GM21528 (cell line): ENCODE results near the gene CLSTN2.

ENCODE experiments used
- ATAC-seq: cut with Tn5 transposase; IDR thresholded peaks from one replicate; pipeline ENCODE4 v1.9.1; 2021; ENCODE audit warnings: mild to moderate bottlenecking, moderate library complexity; ENCODE audit not compliant: unreplicated experiment, low FRiP score

Gene CLSTN2

DNA sequence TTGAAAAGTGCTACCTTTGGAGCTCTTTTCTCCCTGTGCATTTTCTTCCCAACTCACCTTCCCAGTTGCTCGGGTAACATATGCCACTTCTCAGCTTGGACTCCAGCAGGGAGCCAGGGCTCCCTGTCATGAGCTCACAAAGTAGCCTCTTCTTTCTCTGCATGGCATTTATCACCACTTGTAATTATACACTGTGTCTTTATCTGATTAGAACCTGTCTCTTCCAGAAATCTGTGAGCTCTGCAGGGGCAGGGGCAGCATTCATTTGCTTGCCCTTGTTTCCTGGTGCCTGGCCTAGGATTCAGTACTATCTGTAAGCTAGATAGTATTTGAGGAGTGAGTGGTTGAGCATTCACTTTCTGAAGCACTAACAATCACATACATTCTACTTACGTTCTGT lies 100.9 kb downstream of the CLSTN2 start:
- ATAC-seq = no peak

DNA sequence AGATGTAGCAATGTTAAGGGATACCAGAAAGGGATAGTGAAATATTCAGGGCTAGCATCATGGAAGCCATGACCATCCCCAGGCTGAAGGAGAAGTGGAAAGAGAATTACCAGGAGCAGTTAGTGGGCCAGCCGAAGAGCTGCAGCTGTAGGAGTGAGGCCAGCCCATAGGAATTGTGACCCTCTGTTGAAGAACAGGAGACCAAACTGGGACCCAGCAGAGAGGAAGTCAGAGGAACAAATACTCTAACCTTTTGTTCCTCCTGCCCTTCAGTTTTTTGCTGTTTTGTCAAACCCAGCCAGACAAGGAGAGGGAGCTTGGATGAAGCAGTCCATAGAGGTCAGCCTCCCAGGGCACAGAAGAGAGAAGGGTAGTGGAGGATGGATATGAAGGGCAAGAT lies 115.4 kb downstream of the CLSTN2 start:
- ATAC-seq = no peak

DNA sequence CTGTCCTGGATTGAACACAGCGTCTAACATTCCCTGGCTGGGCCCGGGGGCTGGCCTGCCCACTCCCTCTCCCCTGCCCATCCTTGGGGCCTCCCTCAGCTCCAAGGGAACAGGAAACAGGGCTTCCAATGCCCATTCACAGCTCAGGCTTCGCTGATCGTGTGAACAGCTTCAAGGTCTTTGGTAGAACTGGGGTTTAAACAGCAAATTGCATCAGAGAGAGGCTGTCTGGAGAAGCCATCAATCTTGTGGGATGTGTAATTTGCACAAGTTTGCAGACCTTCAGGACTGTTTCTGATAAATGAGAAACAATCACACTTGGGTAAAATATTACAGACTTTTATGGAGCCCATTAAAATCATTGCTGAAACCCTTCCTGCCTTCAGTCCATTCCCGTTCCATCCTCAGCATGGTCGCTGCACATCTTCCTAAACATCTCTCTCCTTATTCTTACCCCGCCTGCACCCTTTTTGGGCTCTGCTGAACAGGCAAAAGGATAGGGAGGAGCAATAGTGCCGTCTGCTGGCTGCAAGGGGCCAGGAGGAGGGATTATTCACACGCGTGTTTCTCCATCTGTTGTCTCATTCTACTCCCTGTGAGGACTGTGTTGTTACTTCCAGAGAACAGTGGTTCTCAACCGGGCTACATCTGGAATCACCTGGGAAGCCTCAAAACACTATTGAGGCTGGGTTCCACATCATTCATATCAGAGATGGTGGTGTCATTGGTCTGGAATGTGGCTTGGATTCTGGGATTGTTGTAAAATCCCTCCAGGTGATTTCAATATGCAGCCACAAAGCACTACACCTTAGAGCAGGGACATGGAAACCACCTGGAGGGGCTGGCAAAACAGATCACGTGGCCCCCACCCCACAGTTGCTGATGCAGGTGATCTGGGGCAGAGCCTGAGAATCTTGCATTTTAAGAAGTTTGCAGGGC lies 116.3 kb downstream of the CLSTN2 start:
- no peak for ATAC-seq

DNA sequence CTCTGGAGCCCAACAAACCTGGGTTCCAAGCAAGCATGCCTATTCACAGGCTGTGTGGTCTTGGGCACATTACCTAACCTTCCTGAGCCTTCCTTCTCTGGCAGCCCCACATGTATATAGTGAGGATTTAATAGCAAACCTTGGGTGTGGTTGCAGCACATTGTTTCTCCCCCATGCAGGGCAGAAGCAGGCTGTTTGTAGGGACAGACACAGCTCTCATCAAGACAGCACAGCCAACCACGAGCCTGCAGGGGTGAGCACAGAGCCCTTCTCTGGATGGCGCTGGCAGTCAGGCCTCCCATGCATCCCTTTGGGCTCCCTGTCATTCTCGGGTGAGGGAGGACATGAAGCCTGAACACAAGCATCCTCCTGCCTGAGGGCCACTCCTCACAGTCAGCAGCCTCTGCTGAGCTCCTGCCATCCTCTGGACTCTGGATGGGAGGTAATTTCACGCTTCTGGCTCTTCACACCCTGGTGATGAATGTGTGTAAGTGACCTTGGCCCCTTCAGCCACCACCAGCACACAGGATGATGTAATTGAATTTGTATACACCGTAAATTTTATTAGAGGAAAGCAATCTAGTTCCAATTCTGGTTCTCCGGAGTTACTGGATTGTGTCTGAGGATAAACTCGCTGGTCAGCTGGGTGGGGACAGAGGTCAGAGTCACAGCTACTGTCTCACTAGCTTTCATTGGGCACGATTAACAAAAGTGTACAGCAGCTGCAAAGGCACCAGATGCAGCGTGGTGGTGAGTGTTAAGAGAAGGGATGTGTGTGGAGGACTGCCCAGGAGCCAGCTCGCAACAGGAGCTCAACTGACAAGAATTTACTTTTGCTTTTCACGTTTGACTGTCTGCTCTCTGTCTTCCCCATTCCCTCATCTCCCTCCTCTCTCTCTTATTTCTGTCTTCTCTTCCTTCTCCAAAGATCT lies 118.1 kb downstream of the CLSTN2 start:
- ATAC-seq = no peak

DNA sequence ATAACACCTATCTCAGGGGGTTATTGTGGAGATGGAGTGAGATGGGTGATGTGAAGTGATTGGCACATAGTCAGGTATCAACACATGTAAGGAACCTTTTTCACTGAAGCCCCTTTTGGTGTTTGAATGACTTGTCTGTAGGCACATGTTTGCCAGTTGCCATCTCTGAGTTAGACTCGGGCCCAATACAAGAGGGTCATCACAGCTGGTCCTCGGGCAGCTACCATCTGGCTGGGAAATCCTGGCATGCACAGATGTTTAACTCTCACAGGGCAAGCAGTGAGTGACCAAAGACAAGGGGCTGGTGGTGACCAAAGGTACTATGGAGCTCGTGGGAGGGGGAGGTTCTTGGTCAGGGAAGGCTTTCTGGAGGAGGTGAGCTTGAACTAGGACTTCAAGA lies 118.8 kb downstream of the CLSTN2 start:
- ATAC-seq = no peak

DNA sequence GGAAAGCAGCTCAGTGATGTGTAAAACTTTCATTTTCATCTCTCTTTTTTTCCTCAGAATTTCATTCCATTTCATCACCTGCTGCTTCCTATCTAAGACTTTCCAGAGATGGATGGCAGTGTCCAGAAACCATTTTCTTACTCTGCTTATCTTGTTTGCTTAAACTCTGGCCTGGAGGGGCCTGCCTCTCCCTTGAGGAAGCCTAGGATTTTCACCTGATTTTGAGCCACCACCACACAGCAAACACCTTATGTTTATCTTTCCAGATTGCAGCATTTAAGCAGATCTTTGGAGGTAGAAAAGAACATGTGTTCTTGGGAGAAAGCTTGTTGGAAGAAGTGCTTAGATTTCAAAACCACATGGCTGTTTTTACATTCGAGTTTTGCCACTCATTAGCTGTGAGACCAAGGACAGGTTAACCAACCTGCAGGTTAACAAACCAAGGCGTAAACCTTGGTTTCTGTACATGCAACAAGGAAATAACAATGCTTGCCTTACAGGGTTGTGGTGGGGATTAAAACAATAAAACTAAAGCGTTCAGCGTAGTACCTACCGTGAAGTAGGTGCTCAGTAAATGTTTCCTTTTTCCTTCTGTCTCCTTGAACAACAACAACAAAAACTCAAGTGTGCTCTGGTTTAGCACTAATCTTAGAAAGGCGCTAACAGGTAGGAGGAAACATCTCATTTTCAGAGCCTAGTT lies 120.3 kb downstream of the CLSTN2 start:
- no peak for ATAC-seq

DNA sequence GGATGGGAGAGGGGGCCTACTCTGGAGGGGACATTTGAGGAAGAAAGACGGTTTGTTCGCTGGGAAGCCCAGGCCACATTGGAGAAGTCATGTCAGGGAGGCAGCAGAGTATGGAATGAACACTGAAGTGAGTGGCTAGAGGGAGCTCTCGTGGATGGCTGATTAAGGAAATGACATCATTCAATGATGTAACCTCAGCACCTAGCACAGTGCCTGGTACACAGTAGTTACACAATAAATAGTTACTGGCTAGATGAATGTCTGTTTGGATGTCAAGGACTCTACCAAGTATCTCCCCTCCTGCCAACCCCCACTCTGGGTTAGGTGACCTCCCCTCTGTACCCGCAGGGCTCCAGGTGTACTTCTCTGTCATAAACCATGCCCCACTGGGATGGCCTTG lies 121.1 kb downstream of the CLSTN2 start:
- ATAC-seq = no peak

DNA sequence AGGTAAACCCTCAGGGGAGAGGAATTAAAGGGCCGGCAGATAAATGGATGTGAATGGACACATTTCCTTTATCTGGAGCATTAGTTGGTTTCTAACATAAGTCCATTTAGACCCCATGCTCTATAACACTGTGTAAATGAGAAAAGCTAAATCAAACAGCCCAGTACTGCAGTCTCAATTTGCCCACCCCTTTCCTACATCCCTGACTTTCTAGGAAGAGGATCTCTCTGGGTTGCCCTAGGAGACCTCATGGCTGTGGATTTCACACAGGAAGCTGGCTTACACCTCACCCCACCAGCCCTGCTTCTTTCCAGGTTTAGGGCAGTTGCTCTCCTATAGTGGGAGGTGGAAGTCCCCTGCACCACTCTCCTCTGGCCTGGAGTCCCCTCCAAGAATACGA lies 126.2 kb downstream of the CLSTN2 start:
- ATAC-seq = no peak

DNA sequence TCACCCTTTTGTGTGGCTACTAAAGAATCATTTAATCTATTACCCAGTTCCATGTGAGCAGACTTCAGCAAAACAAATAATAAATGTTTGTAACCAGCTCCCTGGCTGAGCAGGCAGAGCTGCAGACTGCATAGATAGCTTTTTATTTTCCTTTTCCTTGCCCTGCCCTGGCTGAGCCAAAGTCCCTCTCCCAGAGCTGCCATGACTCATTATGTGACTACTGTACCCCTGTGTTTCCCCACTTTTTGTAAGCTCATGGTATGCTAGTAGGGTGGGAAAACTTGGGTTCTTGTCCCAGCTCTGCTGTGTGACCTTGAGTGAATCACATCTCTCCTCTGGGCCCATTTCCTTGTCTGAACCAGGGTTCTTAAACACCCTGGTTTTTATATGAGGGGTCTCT lies 127.5 kb downstream of the CLSTN2 start:
- no peak for ATAC-seq

DNA sequence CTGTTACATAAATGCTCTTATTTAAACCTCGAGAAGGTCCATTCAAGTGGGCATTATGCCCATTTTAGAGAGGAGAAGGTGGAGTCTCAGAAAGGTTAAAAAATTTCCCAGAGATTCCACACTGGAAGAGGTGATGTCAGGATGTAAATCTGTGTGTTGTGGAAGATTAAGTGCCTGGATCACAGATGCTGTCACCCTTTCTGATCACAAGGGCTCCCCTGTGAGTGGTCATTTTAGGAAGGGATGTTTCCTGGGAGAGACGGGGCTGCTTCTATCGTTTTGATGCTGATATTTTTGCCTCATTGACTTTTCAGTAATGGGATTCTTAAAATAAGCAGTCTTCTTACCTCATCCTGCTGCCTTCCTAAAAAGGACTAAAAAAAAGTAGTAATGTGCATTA lies 132.5 kb downstream of the CLSTN2 start:
- no peak for ATAC-seq

DNA sequence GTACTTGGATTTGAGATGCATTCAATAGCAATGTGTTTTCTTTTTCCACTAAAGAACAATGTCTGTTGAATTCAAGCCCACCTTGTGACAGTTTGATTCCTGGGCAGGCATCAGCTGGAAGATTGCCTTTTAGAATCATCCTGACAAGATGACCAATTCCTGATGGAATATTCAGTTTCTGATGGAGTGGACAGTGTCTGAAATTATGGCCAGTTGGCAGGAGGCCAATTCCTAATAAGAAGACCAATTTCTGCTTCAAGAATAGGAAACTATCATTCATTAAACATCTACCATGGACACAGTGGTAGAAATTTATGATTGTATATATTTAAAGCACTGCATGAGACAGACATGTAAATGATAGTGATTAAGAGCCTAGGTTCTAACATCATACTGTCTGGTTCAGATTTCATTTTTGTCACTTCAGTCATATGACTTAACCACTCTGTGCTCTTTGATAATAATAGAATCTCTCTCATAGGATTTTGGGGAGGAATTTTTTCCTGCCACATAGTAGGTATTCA lies 133.6 kb downstream of the CLSTN2 start:
- ATAC-seq = no peak

DNA sequence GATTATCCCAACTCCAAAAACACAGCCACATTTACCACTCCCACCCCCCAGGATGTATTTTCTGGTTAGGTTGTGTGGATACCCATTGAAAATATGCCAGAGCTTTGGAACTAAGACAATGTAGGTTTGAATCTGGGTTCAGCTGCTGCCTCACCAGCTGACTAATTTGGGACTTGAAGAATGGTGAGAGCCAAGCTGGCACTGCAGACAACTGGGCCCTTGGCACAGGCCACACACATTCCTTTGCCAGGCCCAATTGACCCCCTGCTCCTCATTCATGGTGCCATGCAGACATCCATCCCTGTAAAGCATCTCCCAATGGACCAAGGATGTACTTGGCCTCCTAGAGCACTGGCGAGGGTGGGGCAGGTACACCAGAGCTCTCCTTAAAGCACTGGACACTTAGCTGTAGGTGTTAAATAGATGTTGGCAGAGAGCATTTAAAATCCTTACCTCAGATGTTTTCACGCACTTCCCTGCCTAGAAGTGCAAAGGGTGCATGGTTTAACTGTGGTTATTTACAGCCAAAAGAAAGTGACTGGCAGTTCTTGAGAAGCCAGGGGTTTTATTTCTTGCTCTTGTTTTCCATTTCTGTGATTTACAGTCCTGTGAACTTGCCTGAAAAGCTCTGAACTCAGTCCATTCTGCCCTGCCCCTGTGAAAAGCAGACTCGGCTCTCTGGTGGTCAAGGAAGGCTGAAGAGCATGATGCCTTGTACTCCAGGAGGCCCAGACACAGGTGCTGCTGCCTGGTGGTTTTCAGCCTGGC lies 138.5 kb downstream of the CLSTN2 start:
- ATAC-seq = no peak

DNA sequence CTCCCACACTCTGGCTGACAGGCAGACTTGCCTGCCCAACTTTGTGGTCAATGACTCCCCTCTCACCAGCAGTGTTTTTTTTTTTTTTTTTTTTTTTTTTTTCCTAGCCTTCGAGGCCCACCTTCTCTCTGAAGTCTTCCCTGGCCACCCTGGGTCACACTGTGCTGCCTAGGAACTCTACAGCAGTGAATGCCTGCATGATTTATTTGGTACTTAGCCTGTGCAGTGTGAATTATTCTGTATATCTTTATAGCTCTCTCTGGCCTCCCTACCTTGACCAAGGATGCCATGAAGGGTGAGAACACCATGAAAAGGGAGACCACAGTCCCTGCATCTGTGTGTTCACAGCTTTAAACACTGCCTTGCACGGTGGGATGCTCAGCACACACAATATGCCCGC lies 141.6 kb downstream of the CLSTN2 start:
- no peak for ATAC-seq

DNA sequence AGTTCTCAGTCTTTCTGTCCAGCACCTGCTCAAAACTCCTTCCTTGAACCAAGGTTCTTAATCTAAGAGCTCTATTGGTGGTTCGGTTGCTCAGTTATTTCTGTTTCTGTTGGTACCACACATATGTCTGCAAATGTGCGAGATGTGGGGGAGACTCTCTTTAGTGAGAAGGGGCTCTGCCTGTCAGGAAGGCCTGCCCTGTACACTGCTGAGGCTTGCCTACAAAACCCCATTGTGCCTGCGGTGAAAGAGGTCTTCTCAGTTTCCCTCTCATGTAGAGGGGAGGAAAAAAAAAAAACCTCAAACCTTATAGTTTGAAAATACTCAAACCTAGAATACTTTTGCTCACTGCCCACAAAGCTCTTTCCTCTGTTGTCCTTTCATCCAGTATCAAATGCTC lies 142.4 kb downstream of the CLSTN2 start:
- ATAC-seq = no peak

DNA sequence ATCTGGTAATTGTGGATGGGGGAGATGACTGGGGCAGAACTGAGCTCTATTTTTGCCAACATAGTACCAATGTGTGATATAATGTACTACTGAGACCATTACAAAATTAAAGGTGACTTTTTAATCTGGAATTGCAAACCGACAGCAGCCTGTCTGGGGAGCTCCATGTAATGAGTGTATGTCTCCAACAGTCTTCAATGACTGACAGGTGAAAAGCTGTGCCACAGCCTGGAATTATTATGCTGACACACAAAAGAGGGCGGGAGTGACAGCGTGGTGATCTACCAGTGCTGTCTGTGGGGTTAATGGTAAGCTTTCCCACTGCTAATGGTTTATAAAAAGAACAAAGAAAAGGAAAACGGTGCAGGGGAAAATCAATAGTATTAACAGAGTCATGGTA lies 143.4 kb downstream of the CLSTN2 start:
- ATAC-seq = no peak

DNA sequence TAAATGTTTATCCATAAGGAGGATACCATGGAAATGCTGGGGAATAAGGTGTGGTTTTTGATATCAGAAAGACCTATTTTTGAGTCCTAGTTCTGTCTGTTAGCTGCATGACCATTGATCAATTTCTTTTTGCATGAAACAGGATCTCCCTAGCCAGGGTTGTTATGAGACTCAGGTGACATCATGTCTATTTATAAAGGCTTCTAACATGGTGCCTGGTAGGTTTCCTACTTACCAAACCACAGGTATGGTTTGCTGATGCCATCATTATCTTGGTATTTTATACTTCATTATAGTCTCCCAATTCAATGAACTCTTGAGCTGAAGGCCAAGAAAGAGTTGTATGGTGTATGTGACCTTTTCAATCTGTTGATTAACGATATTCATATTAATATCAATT lies 144.0 kb downstream of the CLSTN2 start:
- ATAC-seq = no peak

DNA sequence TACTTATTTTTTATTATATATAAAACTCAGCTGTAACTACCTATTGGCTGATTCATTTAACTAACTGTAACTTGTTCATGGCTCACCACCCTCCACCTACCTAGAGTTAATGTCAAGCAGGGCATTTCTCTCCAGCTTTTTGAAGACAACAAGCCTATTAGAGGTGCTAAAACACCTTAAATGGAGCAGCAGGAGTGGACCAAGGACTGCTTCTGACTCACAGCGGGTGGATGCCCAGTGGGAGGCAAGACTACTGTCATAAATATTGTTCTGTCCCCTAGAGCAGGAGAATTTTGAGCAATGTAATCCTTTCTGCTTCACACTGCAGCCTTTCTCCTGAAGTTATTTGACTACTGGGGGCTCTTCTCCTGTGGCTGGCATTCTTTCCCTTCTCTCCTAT lies 146.9 kb downstream of the CLSTN2 start:
- no peak for ATAC-seq

DNA sequence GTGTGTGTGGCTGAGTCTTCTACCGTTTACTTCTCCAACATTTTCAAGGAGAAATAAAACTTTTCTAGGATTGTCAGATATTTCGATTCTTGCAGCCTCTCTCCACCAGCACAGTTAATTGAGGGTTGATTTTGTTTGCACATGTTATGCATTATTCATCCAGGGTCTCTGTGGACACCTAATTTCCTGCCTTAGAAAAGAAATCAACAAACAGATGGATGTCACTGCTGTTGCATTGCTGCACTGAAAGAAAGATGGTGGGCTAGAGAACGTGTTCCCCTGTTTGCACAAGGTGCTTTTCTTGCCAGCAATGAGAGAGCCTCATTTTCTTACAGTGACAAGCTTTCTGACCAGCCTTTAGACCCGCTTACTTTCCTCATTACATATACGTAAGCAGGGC lies 150.0 kb downstream of the CLSTN2 start:
- no peak for ATAC-seq

DNA sequence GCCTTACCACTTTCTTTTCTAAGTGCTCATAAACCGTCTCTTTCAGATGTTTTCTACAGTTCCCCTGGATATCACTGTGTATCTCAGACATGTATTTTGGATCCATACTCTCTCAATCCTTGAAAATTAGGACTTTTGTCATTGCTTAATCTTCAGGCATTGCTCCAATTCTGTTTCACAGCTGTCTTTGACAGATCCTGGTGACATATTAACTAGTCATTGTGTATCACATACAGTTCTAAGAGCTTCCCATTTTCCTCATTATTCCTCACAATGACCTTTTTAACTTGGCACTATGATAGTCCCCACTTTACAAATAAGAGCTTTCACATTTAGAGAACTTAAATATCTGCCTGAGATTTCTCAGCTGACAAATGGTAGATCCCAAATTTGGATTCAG lies 151.7 kb downstream of the CLSTN2 start:
- ATAC-seq = no peak

DNA sequence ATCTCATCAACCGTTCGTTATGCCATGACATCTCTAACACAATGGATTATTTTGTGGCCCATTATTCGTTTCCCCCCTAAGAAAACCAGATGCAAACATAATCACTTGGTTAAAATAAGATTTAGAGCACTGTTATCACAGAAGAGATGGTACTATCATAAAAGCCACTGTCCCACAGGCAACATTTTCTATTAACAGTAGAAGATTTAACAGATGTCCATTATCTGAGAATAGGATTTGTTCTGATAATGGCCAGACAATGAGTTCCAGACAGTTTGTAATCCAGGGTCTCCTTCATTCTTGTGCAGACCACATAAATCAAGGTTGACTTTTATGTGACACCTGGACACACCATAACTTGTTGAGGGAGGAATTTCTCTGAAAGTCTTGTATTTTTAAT lies 153.1 kb downstream of the CLSTN2 start:
- ATAC-seq = no peak
